Activated naive CD8-positive, alpha-beta T cell (primary cell): ENCODE measurements around the gene MRPL9.
A peak's percentile ranks its signal among the peaks of the same experiment; 100 is the strongest.

ENCODE experiments used
- H3K27ac Mint-ChIP-seq: one replicate; pipeline ENCODE4 v1.8.0; 2021; ENCODE audit warnings: mixed read lengths
- H3K27me3 Mint-ChIP-seq: one replicate; pipeline ENCODE4 v1.8.0; 2021; ENCODE audit warnings: mixed read lengths
- H3K36me3 Mint-ChIP-seq: one replicate; pipeline ENCODE4 v1.8.0; 2021; ENCODE audit warnings: mixed read lengths
- H3K4me1 Mint-ChIP-seq: one replicate; pipeline ENCODE4 v1.8.0; 2021; ENCODE audit warnings: low read depth, mixed read lengths
- H3K4me3 Mint-ChIP-seq: one replicate; pipeline ENCODE4 v1.8.0; 2021; ENCODE audit warnings: mild to moderate bottlenecking, mixed read lengths
- H3K9me3 Mint-ChIP-seq: one replicate; pipeline ENCODE4 v1.8.0; 2021; ENCODE audit warnings: low read depth, mixed read lengths

The MRPL9 gene

DNA sequence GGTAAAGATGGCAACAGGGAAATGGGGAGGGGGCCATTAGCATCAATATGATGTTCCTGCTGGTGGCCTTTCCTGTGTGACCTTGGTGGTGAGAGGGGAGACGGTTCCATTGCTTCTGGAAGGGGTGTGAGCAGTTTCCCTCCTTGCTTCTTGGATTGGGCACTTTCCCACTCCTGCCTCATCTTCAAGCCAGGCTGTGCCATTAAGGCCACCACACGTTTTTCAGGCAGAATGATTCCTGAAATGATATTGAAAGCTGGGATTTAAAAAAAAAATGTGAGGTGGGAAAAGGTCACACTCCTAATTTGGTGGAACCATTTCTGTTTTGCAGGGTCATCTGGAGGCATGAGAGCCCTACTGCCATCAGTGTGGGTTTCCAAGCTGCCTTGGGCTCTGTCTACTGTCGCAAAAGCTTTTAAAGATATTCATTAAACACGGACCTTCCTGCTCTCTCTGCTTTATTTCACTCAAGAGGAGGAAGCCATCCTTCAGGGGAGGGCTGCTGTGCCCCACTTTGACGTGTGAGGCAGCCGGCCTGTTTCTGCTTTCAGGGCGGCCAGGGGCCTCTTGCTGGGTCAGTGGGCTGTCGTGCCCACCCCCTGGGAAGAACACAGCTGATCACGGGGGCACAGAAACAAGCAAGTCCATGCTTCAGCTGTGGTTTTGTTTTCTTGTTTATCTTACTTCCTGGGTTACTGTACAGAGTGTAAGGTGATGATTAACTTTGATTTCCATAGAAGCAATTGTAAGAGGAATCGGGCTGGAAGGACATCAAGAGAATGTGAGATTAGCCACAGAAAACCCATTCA, 33.9 kb downstream of the MRPL9 start:
- H3K4me1 Mint-ChIP-seq = no peaks in the 10 kb centered on the region
- H3K36me3 Mint-ChIP-seq = no peaks in the 10 kb centered on the region
- no peaks in the 10 kb centered on the region for H3K9me3 Mint-ChIP-seq
- no peak overlapping the region for H3K27ac Mint-ChIP-seq
- no peak overlapping the region for H3K4me3 Mint-ChIP-seq
- peaks cover 35% of the 10 kb centered on the region for H3K27me3 Mint-ChIP-seq

DNA sequence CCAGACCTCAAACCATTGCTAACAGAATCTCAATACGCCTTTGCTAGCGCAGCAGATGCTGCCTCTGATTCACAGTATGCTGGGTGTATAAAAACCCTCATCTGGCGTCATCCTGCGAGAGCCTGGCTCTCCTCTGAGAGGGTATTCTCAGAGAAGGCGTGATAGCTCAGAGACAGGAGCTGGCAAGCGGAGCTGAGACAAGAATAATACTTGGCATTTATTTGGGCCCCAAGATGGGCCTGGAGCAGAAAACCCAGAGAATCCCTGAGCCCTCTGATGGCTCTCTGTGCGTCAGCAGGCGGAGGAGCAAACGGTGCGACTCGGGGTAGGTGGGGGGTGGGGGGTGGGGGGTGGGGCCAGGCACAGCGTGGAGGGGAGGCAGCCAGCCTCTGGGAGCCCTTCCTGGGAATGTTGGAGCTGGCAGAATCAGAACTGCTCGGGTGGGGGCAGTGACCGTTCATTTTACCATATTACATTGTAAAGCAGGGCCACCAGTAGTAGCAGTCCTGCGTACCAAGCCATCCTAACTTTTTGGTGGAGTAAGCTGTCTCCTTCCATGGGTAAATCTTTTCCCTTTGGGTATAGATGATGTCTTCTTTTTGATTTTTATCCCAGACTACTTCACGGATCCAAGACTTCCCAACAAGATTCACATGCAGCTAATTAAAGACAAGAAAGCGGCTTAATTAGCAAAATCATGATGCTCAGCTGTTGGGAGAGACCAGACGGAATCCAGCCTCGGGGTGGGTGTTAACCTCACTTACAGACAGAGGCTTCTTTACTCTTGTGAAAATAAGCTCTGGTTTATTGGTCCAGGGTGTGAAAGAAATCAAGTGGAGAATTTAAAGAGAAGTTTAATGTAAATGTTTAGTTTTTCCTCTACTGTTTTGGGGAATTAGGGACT, 34.9 kb downstream of the MRPL9 start:
- H3K36me3 Mint-ChIP-seq = no peaks in the 10 kb centered on the region
- no peak overlapping the region for H3K27ac Mint-ChIP-seq
- no peaks in the 10 kb centered on the region for H3K4me1 Mint-ChIP-seq
- H3K27me3 Mint-ChIP-seq = peaks cover 41% of the 10 kb centered on the region
- no peaks in the 10 kb centered on the region for H3K9me3 Mint-ChIP-seq
- H3K4me3 Mint-ChIP-seq = no peak overlapping the region

DNA sequence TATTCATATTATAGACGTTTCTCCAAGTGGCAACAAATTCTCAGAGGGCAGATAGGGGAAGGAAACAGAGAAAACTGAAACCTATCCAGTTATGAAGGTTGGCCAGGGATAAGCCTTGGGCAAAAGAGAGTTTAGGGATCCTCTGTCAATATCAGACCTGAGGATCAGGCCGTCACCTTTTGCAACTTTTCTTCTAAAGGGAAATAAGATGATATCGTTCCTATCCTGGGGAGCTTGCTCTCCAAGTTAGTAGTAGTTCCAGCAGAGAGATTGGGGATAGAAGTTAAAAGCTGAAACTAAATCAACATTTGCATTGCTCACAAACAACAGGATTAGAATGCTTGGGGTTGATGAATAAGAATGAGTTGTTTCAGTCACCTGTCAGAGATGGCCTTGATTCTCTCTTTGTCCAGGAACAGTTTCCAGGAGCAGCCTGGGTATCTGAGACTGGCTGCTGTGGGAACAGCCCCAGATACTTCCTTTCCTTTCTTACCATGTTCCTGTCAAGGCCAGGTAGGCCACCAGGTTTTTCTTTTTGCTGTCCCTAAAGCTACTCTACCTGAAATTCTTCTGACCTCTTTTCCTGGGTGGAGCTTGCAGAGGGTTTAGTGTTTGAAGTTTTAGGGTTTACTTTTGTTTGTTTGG, 39.4 kb downstream of the MRPL9 start:
- Mint-ChIP-seq H3K27me3 (peaks cover 36% of the 10 kb centered on the region), H3K4me1 (peaks cover 19% of the 10 kb centered on the region), H3K9me3 (no peaks in the 10 kb centered on the region), H3K4me3 (no peak overlapping the region), H3K27ac (no peak overlapping the region), H3K36me3 (no peaks in the 10 kb centered on the region)

DNA sequence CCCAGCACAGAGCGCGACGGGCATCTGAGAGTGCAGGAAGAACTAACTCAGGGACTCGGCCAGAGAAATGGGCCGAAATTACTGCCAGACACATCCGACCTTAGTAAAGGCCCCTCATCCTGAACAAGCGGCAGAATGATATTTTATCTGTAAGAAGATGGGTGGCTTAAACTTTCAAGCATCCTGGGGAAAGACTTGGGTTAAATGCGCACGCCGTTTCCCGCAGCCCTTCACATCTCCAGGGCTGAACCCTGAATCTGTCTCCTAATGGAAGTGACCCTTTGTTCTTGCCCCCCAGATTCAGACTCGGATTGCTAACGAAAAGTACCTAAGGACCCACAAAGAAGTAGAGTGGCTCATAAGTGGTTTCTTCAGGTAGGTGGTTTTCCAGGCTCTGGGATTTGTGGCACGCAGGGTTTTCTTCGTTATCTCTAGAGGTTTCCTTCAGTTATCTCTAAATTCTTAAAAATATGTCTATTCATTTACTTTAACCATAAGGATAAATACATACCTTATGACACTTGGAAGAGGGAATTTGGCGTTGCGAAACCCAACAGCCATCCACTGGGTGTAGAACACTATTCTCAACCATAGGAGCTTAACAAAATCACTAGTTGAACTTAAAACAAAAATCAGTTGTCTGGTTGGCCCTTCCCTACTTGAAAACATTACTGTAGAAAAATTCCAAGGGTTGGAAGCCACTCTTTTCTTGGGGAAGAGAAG, 41.3 kb downstream of the MRPL9 start:
- Mint-ChIP-seq H3K27me3 (peaks cover 42% of the 10 kb centered on the region), H3K4me3 (peak overlapping the region; percentile 80), H3K27ac (no peak overlapping the region), H3K9me3 (no peaks in the 10 kb centered on the region), H3K36me3 (no peaks in the 10 kb centered on the region), H3K4me1 (peaks cover 23% of the 10 kb centered on the region)

DNA sequence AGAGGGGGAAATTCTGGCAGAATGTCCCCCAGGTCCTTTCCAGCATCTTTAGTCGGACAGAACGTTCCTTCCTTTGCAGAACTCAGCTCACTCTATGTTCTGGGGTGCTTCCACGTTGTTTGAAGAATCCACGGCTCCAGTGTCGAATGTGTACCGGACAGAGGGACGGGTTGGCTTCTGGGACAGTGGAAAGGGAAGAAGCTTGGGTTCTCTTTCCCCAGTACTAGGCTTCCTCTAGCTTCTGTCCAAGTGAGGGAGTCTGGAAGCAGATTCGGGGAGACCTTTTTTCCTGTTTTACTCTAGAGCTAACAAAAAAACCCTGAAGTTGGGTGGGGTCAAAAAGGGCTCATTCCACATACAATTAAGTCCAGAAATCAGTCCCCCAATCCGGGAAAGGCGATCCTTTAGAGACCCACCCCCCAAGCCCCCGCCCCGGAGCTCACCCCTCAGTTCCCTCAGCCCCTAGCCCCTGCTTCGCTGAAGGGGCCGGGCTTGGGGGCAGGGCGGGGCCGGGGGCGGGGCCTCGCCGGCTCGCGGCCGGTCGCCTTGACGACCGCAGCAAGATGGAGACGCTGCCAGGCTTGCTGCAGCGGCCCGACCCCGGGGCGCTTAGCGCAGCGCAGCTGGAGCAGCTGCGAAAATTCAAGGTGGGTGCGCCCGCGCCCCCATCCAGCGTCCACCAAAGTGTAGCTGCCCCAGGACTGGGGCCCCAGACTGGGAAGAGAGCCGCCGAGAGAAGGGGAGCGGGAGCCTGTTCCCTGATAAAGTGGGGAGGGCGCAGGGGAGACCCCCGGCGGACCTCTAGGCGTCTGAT, 42.1 kb downstream of the MRPL9 start, which contains the start of gene RIIAD1:
RIIAD1 (plus strand) TSS at position 549 of the 814 bp plus-strand sequence; CDS start at position 564, 15 bp downstream.
- Mint-ChIP-seq H3K4me1 (peaks cover 25% of the 10 kb centered on the region), H3K27me3 (peaks cover 38% of the 10 kb centered on the region), H3K9me3 (no peaks in the 10 kb centered on the region), H3K4me3 (peak within 1 kb of the TSS; percentile 80), H3K36me3 (no peaks in the 10 kb centered on the region), H3K27ac (no peak within 1 kb of the TSS)

DNA sequence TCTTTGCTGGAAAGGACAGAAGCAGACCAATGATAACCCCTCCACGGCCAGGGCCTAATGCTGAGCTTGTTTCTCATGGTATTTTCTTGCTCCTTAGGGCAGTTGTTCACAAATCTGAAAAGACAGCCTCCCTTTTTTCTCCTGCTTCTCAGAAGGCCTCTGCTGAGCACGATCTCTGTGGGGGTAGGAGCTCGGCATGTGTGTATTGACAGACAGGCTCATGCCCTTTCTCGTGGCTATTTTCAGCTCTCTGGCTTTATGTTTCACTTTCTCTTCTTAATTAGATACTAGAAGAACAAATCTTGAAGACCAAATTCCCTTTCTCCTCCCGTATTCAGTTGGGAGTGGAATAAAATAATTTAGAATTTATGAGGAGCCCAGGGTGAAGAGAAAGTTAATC, 42.7 kb downstream of the MRPL9 start:
- Mint-ChIP-seq H3K27ac (no peak overlapping the region), H3K4me3 (peak overlapping the region; percentile 80), H3K4me1 (peaks cover 25% of the 10 kb centered on the region), H3K9me3 (no peaks in the 10 kb centered on the region), H3K27me3 (peaks cover 34% of the 10 kb centered on the region), H3K36me3 (no peaks in the 10 kb centered on the region)

DNA sequence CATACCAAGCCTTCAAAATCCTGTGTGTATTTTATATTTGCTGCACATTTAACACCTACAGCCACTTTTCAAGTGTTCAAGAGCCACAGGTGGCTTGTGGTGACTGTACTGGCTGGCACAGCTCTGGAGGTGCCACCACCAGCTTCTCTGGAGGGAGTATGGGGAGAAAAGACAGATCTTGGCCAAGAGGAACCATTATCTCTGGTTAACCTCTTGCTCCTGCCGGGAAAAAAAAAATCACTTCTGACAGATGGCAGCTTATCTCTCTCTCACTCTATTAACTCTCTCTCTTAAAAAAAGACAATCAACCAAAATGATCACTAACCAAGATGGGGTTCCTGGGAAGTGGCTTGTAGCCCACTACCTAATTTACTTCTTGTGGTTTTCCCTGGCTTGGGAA, 43.2 kb downstream of the MRPL9 start:
- Mint-ChIP-seq H3K9me3 (no peaks in the 10 kb centered on the region), H3K36me3 (no peaks in the 10 kb centered on the region), H3K27ac (no peak overlapping the region), H3K4me1 (peaks cover 25% of the 10 kb centered on the region), H3K4me3 (peak overlapping the region; percentile 80), H3K27me3 (peaks cover 34% of the 10 kb centered on the region)

DNA sequence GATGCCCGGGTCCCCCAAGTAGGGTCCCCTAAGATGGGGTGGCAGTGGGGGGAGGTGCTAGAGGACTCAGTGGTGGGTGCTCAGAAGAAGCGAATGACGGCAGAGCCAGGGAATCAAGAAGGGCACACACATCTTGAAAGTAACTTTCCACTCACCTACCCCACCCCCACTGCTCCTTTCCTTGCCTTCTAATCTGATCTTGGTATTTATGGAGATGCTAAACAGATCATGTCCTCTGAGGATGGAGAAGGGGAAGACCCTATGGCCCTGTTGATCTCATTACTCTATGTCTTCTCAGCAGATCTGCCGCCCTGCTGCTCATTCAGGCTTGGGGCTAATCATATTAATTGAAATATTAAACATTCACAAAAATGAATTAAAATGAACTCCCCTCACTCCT, 44.6 kb downstream of the MRPL9 start:
- Mint-ChIP-seq H3K9me3 (no peaks in the 10 kb centered on the region), H3K27me3 (peaks cover 30% of the 10 kb centered on the region), H3K4me3 (no peak overlapping the region), H3K4me1 (peaks cover 25% of the 10 kb centered on the region), H3K36me3 (no peaks in the 10 kb centered on the region), H3K27ac (no peak overlapping the region)

DNA sequence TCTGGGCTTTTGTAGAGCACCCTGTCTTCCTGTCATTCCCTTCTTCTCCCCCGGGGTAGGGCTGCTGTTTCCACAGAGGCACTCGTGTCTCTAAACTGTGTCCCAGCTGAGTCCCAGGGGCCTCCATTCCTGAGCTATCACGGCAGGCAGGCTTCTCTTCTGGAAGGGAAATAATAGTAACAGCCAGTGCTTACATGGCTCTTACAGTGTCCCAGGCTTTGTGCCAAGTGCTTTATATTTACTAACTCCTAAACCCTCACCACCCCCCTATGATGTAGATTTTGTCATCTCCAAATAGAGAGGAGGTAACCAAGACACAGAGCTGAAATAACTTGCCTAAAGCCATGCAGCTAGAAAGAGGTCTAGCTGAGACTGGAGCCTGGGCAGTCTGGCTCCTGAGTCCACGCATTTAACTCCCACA, 45.3 kb downstream of the MRPL9 start:
- Mint-ChIP-seq H3K9me3 (no peaks in the 10 kb centered on the region), H3K27me3 (peaks cover 29% of the 10 kb centered on the region), H3K4me3 (no peak overlapping the region), H3K4me1 (peaks cover 25% of the 10 kb centered on the region), H3K27ac (no peak overlapping the region), H3K36me3 (no peaks in the 10 kb centered on the region)

DNA sequence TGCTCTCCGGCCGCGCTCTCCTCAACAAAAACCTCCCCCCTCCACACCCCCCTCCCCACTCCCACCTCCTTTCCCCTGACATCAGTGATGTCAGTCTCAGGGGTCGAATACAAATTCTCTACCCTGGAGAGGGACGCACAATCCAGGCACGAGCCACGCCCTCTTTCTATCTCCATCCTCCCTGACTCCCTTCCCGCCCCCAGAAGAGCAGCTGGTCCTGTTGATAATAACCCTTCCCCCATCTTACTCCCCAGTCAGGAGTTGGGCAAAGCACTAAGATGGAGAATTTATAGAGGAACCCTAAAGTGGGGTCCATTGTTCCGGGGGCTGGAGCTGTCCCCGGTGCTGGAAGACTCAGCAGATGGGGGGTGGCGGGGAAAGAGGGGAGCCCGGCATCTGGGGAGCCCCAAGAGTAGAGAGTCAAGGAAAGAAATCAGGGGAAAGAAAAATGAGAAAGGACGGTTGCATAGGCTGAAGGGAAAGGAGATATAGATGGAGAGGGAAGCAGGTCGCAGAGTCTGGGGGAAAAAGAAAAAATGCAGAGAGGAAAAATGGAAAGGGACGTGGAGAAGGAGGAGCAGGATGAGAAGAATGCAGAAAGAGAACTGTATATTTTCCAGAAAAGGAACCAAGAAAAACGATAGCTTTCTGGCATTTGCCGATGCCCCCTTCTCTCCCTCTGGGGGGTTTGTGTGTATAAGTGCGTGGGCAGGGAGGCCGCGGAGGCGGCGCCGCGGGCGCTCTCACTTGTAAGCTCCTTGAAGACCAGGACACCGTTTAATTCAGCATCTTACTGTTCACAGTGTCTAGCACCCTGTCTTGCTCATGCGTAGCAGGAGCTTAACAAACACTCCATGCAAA, 46.3 kb downstream of the MRPL9 start, which contains the start of gene CELF3:
CELF3 (minus strand) TSS at position 33 of the 861 bp plus-strand sequence. CDS start 783 bp downstream, outside the sequence.
- H3K9me3 Mint-ChIP-seq = no peaks in the 10 kb centered on the region
- peaks cover 24% of the 10 kb centered on the region for H3K4me1 Mint-ChIP-seq
- H3K27me3 Mint-ChIP-seq = peaks cover 29% of the 10 kb centered on the region
- no peaks in the 10 kb centered on the region for H3K36me3 Mint-ChIP-seq
- peak within 1 kb of the TSS; percentile 30 for H3K4me3 Mint-ChIP-seq
- H3K27ac Mint-ChIP-seq = no peak within 1 kb of the TSS

DNA sequence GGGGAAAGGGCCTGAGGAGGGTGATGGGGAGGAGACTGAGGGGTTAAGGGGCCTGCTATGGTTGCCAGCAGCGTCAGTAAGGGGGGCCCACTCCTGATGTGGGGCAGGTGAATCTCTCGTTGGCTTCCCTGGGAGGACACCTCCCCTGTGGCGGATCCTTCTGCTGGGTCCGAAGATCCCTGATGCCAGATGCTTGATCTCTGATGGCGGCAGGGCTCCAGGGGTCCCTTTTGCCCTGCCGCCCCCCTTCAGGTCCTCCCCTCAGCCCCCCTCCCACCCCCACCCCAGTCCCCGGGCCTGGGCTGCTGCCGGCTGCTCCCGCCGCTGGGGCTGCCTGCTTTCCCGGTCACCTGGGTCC, 46.9 kb downstream of the MRPL9 start:
- peaks cover 29% of the 10 kb centered on the region for H3K27me3 Mint-ChIP-seq
- H3K4me3 Mint-ChIP-seq = no peak overlapping the region
- H3K36me3 Mint-ChIP-seq = no peaks in the 10 kb centered on the region
- no peaks in the 10 kb centered on the region for H3K9me3 Mint-ChIP-seq
- H3K4me1 Mint-ChIP-seq = peaks cover 18% of the 10 kb centered on the region
- no peak overlapping the region for H3K27ac Mint-ChIP-seq

DNA sequence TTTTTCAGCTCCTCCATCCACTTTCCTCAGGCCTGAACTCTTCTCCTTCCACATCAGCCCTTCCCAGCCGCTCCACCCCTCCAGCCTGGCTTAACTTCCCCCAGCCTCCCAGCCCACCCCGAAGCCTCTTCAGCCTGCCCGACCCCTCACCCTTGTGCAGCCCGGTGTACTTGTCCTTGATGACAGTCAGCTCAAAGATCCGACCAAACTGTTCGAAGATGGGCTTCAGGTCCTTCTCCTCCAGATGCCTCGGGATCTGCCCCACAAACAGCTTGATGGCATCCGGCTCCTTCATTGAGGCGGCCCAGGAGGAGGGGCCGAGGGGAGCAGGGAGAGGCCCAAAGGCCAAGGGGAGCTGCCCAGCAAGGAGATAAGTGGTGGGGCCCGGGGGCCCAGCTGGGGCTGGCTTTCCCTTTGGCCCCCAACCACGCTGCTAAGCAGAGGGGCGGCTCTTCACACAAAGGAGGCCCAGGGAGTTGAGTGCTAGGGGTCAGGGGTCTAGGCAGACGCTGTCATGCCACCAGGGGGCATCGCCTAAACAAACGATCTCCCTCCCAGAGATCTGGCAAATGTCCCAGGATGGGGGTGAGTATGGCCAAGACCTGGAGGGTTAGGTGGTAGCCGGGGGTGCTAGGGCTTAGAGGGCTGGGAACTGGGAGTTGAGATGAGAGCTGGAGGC, 47.4 kb downstream of the MRPL9 start:
- peaks cover 29% of the 10 kb centered on the region for H3K27me3 Mint-ChIP-seq
- no peaks in the 10 kb centered on the region for H3K36me3 Mint-ChIP-seq
- no peak overlapping the region for H3K4me3 Mint-ChIP-seq
- H3K4me1 Mint-ChIP-seq = peaks cover 15% of the 10 kb centered on the region
- no peak overlapping the region for H3K27ac Mint-ChIP-seq
- H3K9me3 Mint-ChIP-seq = no peaks in the 10 kb centered on the region
